Mesodermal cell (in vitro differentiated cells): ENCODE results near the gene CACNA1B.

ENCODE experiments used
- H3K27ac ChIP-seq: 2 replicates; pipeline ENCODE4 v1.7.0; 2013; ENCODE audit warnings: mild to moderate bottlenecking, low read depth, low read length, moderate library complexity; ENCODE audit not compliant: severe bottlenecking
- H3K36me3 ChIP-seq: 2 replicates; pipeline ENCODE4 v1.7.1; 2013; ENCODE audit warnings: mild to moderate bottlenecking, low read length, moderate library complexity; ENCODE audit not compliant: control insufficient read depth, insufficient read depth
- H3K4me1 ChIP-seq: one replicate; pipeline ENCODE4 v1.7.1; 2013; ENCODE audit warnings: mild to moderate bottlenecking, low read length; ENCODE audit not compliant: insufficient read depth, control insufficient read depth, poor library complexity, severe bottlenecking
- H3K4me3 ChIP-seq: 2 replicates; pipeline ENCODE4 v1.7.0; 2013; ENCODE audit warnings: low read length, control low read depth, mild to moderate bottlenecking; ENCODE audit not compliant: insufficient read depth, poor library complexity, severe bottlenecking; ENCODE audit errors: extremely low read depth
- H3K9me3 ChIP-seq: 2 replicates; pipeline ENCODE4 v1.7.1; 2013; ENCODE audit warnings: mild to moderate bottlenecking, low read length, moderate library complexity; ENCODE audit not compliant: control insufficient read depth
- WGBS, 2 experiments: methylation state at CpG; one replicate each; pipeline ENCODE4 v1.1.5; 2013; ENCODE audit warnings: missing lambda C conversion rate in 2 of 2; ENCODE audit not compliant: insufficient coverage in 2 of 2; 5-methylcytosine and 5-hydroxymethylcytosine counted together

Gene CACNA1B

DNA sequence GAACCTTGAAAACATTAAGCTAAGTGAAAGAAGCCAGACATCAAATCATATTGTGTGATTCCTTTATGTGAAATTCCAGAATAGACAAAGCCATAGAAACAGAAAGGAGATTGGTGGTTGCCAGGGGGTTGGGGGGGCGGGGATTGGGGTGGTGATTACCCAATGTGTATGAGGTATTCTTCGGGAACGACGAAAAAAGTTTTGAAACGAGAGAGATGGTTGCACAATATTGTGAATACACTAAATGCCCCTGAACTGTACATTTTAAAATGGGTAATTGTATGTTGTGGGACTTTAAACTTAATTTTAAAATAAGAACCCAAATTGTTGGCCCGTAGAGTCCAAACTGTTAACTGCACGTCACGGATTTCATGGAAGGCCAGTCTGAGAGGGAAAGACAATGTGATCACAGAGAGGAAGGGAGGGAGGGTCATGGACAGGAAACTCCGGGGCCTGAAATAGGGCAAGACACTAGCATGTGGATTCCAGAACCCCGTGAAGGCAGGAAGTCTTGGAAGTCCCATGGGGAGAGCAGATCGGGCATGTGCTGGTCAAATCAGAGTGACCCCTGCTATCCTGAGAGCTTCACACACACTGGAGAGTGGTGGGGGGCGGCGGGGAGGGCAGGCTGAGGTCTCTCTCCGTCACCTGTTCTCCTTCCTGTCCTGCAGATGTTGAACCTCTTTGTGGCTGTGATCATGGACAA, 218.4 kb downstream of the CACNA1B start:
- H3K4me1 ChIP-seq = no peaks in the 10 kb centered on the region
- WGBS, 2 experiments = 82 to 92% methylated on average over 9 to 12 of the region's 14 CpGs
- H3K27ac ChIP-seq = no peak overlapping the region
- no peaks in the 10 kb centered on the region for H3K9me3 ChIP-seq
- H3K4me3 ChIP-seq = no peak overlapping the region
- no peaks in the 10 kb centered on the region for H3K36me3 ChIP-seq

- Histone ChIP-seq H3K36me3 (no peaks in the 10 kb centered on the region), H3K9me3 (no peaks in the 10 kb centered on the region), H3K4me1 (no peaks in the 10 kb centered on the region), H3K27ac (no peak overlapping the region), H3K4me3 (no peak overlapping the region)
- 88 to 89% methylated on average over 7 to 13 of the region's 13 CpGs for WGBS, 2 experiments
These were observed 218.9 kb downstream of the CACNA1B start for GRCh38 chr9:138096519-138096845.

DNA sequence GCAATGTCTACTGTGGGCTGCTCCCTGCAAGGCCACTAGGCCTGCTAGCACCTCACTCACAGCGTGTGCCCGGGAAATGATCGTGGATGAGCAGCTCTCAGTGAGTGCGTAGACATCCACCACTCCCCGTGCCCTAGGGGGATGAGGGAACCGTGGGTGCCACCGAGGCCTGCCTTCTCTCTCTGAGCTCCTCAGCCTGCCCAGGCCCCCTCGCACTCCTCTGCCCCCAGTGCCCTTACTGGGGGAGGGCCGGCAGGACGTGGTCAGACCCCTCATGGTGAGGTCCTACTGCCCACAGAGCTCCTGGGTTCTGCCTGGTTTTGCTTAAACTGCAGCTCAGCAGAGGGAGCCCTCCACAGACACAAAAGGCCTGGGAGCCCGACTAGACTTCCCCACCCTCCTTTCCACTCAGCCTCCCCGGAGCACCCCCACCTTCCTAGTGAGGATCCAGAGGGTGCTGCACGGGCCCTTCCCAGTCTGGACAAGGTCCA, 220.0 kb downstream of the CACNA1B start:
- WGBS, 2 experiments = 87 to 90% methylated on average over 11 of the region's 13 CpGs
- H3K36me3 ChIP-seq = no peaks in the 10 kb centered on the region
- no peak overlapping the region for H3K27ac ChIP-seq
- no peaks in the 10 kb centered on the region for H3K9me3 ChIP-seq
- H3K4me1 ChIP-seq = no peaks in the 10 kb centered on the region
- H3K4me3 ChIP-seq = no peak overlapping the region

DNA sequence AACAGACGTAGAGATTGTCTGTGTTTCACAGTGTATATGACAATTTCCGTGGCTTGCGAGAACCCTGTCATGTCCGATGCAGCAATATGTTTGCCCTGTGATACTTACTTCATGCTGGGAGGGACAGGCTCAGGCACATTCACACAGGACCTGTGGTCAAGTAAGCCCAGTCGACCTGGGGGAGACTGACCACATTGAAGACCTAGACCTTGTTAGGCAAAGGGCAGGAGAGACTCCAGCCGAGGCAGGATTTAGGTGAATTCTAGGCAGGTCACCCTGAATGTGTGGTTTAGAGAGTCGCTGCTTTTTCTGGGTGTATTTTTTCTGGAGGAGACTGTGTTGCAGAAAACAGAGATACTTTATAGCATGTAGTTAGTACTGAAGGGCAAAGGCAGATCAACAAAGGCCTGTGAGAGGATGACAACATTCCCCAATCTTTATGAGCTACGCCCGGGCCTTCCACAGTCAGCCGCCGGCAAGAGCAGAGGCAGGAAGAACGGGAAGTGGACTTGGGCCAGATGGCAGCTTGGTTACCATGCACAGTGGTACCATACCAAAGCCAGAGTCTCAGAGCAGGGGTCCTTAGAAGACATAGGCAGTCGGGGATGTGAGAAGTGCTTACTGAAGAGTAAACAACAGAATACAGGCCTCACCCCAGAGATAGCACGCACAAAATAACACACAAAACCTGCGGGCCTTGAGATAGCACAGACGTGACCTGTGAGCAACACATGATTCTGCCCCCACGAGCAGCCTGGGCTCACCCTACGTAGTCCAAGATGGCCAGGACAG, 220.7 kb downstream of the CACNA1B start:
- H3K36me3 ChIP-seq = no peaks in the 10 kb centered on the region
- 88% methylated on average over 15 to 17 of the region's 18 CpGs for WGBS, 2 experiments
- H3K4me1 ChIP-seq = no peaks in the 10 kb centered on the region
- H3K27ac ChIP-seq = no peak overlapping the region
- no peak overlapping the region for H3K4me3 ChIP-seq
- H3K9me3 ChIP-seq = no peaks in the 10 kb centered on the region

DNA sequence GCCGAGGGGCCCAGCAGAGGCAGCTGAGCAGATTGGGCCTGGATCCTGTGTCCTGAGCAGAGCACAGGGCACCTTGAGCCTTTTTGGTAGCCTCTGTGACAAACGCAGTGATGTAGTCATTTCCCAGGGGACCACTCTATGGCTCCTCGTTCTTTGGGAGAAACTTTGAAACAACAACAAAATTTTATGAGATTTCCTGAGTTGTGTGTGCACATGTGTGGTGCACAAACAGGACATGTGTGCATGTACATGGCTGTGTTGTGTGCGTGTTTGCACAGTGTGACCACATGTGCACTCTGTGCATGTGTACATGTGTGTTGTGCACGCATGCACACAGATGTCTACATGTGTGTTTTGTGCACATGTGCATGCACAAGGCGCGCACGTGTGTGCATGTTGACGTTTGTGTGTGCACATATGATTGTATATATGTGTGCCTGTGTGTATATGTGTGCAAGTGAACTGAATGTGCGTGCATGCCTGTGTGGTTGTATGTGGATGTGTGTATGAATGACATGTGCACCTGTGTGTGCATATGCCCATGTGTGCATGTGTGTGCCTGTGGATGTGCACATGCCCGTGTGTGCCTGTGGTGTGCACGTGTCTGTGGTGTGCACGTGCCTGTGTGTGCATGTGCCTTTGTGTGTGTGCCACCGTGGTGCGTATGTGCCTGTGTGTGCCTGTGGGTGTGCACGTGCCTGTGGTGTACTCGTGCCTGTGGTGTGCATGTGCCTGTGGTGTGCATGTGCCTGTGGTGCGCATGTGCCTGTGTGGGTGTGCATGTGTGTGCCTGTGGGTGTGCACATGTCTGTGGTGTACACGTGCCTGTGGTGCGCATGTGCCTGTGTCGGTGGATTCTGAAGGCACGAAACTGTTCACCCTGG, 221.6 kb downstream of the CACNA1B start:
- no peak overlapping the region for H3K4me3 ChIP-seq
- no peak overlapping the region for H3K27ac ChIP-seq
- no peaks in the 10 kb centered on the region for H3K9me3 ChIP-seq
- H3K4me1 ChIP-seq = no peaks in the 10 kb centered on the region
- H3K36me3 ChIP-seq = no peaks in the 10 kb centered on the region
- 87 to 90% methylated on average over 19 to 21 of the region's 22 CpGs for WGBS, 2 experiments

- WGBS, 2 experiments = 67 to 79% methylated on average over 7 to 8 of the region's 8 CpGs
- no peak overlapping the region for H3K27ac ChIP-seq
- H3K4me3 ChIP-seq = no peak overlapping the region
These were observed 222.4 kb downstream of the CACNA1B start for GRCh38 chr9:138099803-138100598.

DNA sequence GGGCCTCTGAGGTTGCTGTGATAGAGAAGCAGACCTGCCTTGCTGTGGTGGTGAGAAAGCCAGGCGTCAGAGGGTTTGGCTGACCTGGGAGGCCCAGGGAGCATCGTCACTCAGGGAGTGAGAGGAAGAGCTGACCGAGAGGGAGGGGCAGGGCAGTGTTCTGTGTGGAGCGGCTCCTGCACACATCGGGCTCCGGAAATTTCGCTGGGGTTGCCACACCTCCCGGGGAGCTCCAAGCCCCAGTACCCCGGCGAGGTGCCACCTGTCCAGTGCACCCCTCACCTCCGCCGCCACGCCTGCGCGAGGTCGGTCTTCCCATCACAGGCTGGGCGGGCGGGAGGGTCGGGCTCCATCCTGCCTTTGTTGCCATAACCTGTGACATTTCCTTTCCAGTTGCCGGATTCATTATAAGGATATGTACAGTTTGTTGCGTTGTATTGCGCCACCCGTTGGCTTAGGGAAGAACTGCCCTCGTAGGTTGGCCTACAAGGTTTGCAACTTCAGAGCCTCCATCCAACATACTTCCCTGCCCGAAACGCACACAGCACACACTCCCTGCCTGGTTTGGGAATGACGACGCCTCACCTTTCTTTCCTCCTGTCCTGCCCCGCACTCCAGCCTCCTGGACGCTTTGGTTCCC, 223.2 kb downstream of the CACNA1B start:
- Histone ChIP-seq H3K27ac (no peak overlapping the region), H3K4me1 (no peaks in the 10 kb centered on the region), H3K36me3 (no peaks in the 10 kb centered on the region), H3K9me3 (no peaks in the 10 kb centered on the region), H3K4me3 (no peak overlapping the region)
- WGBS, 2 experiments = 85 to 90% methylated on average over 17 to 21 of the region's 30 CpGs

More at GRCh38 chr9:138099803-138100598, 222.4 kb downstream of the CACNA1B start:
- Histone ChIP-seq H3K4me1 (no peaks in the 10 kb centered on the region), H3K9me3 (no peaks in the 10 kb centered on the region), H3K36me3 (no peaks in the 10 kb centered on the region)

GRCh38 chr9:138101444-138102234, 224.1 kb downstream of the CACNA1B start:
- Histone ChIP-seq H3K27ac (no peak overlapping the region), H3K4me3 (no peak overlapping the region), H3K36me3 (no peaks in the 10 kb centered on the region), H3K4me1 (no peaks in the 10 kb centered on the region), H3K9me3 (peaks cover under 1% of the 10 kb centered on the region)
- 90% methylated on average over 11 to 13 of the region's 16 CpGs for WGBS, 2 experiments

GRCh38 chr9:138102246-138103051, 224.9 kb downstream of the CACNA1B start:
- 83 to 87% methylated on average over 6 to 14 of the region's 23 CpGs for WGBS, 2 experiments
- Histone ChIP-seq H3K9me3 (peaks cover 3% of the 10 kb centered on the region), H3K36me3 (no peaks in the 10 kb centered on the region), H3K27ac (no peak overlapping the region), H3K4me3 (no peak overlapping the region), H3K4me1 (no peaks in the 10 kb centered on the region)
